Liver (tissue), 3 donors: ENCODE measurements around the gene TMEM132E.

ENCODE experiments used
- CTCF ChIP-seq: fragments of 150-350 bp; IDR thresholded peaks from 2 replicates; pipeline ENCODE4 v1.5.1; 2017; ENCODE audit warnings: improper control_type of control experiment, low read depth, low read length; ENCODE audit not compliant: missing input control
- EGR1 ChIP-seq, 2 donors: IDR thresholded peaks; 2 replicates each; pipeline ENCODE4 v1.6.1; 2016 to 2018; ENCODE audit warnings: antibody characterized with exemption in 2 of 2, low read depth in 2 of 2
- FOXA1 ChIP-seq: IDR thresholded peaks from 2 replicates; pipeline ENCODE4 v1.6.1; 2016; ENCODE audit warnings: antibody characterized with exemption
- HNF4A ChIP-seq, 2 donors: conservative IDR thresholded peaks; 2 replicates each; pipeline ENCODE4 v1.6.1; 2016; ENCODE audit warnings: antibody characterized with exemption in 2 of 2, mild to moderate bottlenecking in 2 of 2
- JUND ChIP-seq, 2 donors: IDR thresholded peaks; 2 replicates each; pipeline ENCODE4 v1.6.1; 2016; ENCODE audit warnings: antibody characterized with exemption in 2 of 2
- MAX ChIP-seq: IDR thresholded peaks from 2 replicates; pipeline ENCODE4 v1.6.1; 2016; ENCODE audit warnings: antibody characterized with exemption
- NR2F2 ChIP-seq: IDR thresholded peaks from 2 replicates; pipeline ENCODE4 v1.6.1; 2016; ENCODE audit warnings: antibody characterized with exemption
- RAD21 ChIP-seq, 2 donors: IDR thresholded peaks; 2 replicates each; pipeline ENCODE4 v1.6.1; 2016; ENCODE audit warnings: antibody characterized with exemption in 2 of 2, mild to moderate bottlenecking in 2 of 2
- REST ChIP-seq: IDR thresholded peaks from 2 replicates; pipeline ENCODE4 v1.6.1; 2016; ENCODE audit warnings: antibody characterized with exemption, mild to moderate bottlenecking
- SP1 ChIP-seq: IDR thresholded peaks from 2 replicates; pipeline ENCODE4 v1.6.1; 2018; ENCODE audit warnings: antibody characterized with exemption, mild to moderate bottlenecking
- TAF1 ChIP-seq: conservative IDR thresholded peaks from 2 replicates; pipeline ENCODE4 v1.6.1; 2016; ENCODE audit warnings: antibody characterized with exemption, mild to moderate bottlenecking
- ZBTB33 ChIP-seq: IDR thresholded peaks from 2 replicates; pipeline ENCODE4 v1.6.1; 2016; ENCODE audit warnings: antibody characterized with exemption
- donor health status: healthy.
- donor health status: healthy.

DNA sequence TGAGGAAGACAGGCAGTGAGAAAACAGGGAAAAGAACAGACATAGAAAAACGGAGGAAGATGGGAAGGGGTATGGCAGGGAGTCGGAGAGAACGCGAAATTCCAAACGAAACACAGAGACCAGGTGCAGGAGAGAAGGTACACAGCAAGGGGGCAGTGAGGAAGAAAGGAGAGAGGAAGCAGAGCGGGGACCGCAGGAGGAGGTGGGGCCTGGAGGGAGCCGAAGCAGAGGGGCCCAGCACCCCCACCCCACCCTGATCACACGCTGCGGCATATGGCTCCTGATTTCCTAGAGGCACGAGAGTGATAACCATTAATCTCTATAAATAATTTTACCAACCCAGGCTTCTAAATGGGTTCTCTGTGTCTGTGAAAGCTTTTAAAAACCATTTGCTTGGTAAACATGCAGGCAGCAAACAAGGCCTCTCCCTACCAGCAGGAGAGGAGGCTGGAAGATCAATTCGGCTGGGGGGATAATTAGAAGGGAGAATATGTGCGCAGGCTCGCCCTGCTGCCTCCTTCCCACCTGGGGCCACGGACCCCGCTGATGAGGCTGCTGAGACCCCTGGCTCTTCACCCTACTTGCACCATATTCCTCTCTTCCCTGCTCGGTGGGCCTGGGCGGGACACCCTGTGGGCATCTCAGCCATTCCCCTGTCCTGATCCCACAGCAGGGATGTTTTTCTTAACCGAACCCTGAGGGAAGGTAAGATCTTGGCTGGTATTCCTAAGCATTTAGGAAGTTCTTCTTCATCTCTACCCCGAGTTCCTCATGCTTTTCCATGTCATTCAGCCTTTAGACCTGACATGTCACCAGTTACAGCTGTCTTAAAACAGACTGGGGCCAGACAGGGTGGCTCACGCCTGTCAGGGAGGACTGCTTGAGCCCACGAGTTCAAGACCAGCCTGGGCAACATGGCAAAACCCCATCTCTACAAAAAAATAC, 86.7 kb downstream of the TMEM132E start:
- TF ChIP-seq JUND (IDR thresholded peaks at IDR 0.05) (no peak), CTCF (no peak), SP1 (no peak), RAD21 (IDR thresholded peaks at IDR 0.05) (no peak), NR2F2 (no peak), ZBTB33 (no peak), TAF1 (no peak), REST (no peak), HNF4A (conservative IDR thresholded peaks at IDR 0.05) (no peak), EGR1 (IDR thresholded peaks at IDR 0.05; ENCODE audit: low read depth in 2 of 2) (no peak), FOXA1 (no peak), MAX (no peak)
